NCI-H526 (cell line): ENCODE results near the gene STARD9.
"Not testable (repeated sequence)": the region's sequence is repeated elsewhere in the genome, so short reads cannot be mapped to it uniquely, and the experiment has no call there.

Experiments used
- DNase-seq, 2 experiments: peaks; one replicate each; lab custom pipeline; 2025; lab: John Stamatoyannopoulos, UW

The STARD9 gene

GRCh38 chr15:42627485-42627884, 52.1 kb downstream of the STARD9 start:
- DNase-seq: no peak

GRCh38 chr15:42628761-42629160, 53.4 kb downstream of the STARD9 start:
- no peak for DNase-seq

- DNase-seq: no peak
These were observed 56.8 kb downstream of the STARD9 start for GRCh38 chr15:42632105-42632675.

- DNase-seq: no peak
These were observed 64.7 kb downstream of the STARD9 start for GRCh38 chr15:42640109-42640508.

GRCh38 chr15:42650208-42651066, 75.0 kb downstream of the STARD9 start:
- DNase-seq: peak; percentile 39 to 67

- DNase-seq: no peak
These were observed 90.4 kb downstream of the STARD9 start for GRCh38 chr15:42665827-42666226.

- no peak for DNase-seq
These were observed 92.4 kb downstream of the STARD9 start for GRCh38 chr15:42667855-42668254.

- no peak for DNase-seq
These were observed 95.0 kb downstream of the STARD9 start for GRCh38 chr15:42670451-42670850.

- no peak for DNase-seq
These were observed 97.0 kb downstream of the STARD9 start for GRCh38 chr15:42672444-42672843.

GRCh38 chr15:42674472-42674871, 99.1 kb downstream of the STARD9 start:
- DNase-seq: no peak

- DNase-seq: no peak
These were observed 99.6 kb downstream of the STARD9 start for GRCh38 chr15:42675021-42675420.

GRCh38 chr15:42679285-42680141, 104.1 kb downstream of the STARD9 start:
- DNase-seq: no peak

GRCh38 chr15:42680142-42680482, 104.7 kb downstream of the STARD9 start:
- DNase-seq: not testable (repeated sequence)

GRCh38 chr15:42681119-42681518, 105.7 kb downstream of the STARD9 start:
- DNase-seq: no peak

GRCh38 chr15:42686281-42686680, 110.9 kb downstream of the STARD9 start:
- no peak for DNase-seq

- no peak for DNase-seq
These were observed 112.3 kb downstream of the STARD9 start for GRCh38 chr15:42687740-42688139.

GRCh38 chr15:42688301-42688700, 112.9 kb downstream of the STARD9 start:
- no peak for DNase-seq

- DNase-seq: no peak
These were observed 115.9 kb downstream of the STARD9 start for GRCh38 chr15:42691308-42691707.

GRCh38 chr15:42691770-42692169, 116.4 kb downstream of the STARD9 start:
- no peak for DNase-seq

- no peak for DNase-seq
These were observed 117.1 kb downstream of the STARD9 start for GRCh38 chr15:42692536-42692935.

- no peak for DNase-seq
These were observed 117.6 kb downstream of the STARD9 start for GRCh38 chr15:42692997-42693396.

- no peak for DNase-seq
These were observed 118.1 kb downstream of the STARD9 start for GRCh38 chr15:42693496-42693895.

- DNase-seq: no peak
These were observed 118.5 kb downstream of the STARD9 start for GRCh38 chr15:42693942-42694341.
